ENCODE results near the gene FAM9A. TPM values are rescaled to one million over a fixed set of nuclear protein-coding genes. Genes with fewer than 3 reads are reported as not detected.

Gene FAM9A
- total RNA-seq, 1 experiment from 2014 or later, result not detected

- Histone ChIP-seq H3K9me3 (ENCODE audit: control insufficient read depth, low read depth, low read length) (no peaks in the 10 kb centered on the region), H2BK120ac (ENCODE audit: low read depth, low read length, poor library complexity, severe bottlenecking) (no peak overlapping the region), H2BK20ac (ENCODE audit: low read depth, low read length, poor library complexity, severe bottlenecking) (no peak overlapping the region), H2AFZ (ENCODE audit: low read length) (no peak overlapping the region), H2BK12ac (ENCODE audit: insufficient read length, low read depth, low read length) (no peak overlapping the region), H2BK5ac (ENCODE audit: insufficient read length, low read length) (no peak overlapping the region), H3K27ac (ENCODE audit: insufficient read length, low read depth, low read length) (no peak overlapping the region), H3K23me2 (ENCODE audit: insufficient read length, low read depth, low read length, poor library complexity, severe bottlenecking) (no peaks in the 10 kb centered on the region), H3K79me2 (ENCODE audit: insufficient read depth, low read length) (no peaks in the 10 kb centered on the region), H3K9ac (ENCODE audit: extremely low read depth, insufficient read length, low read length) (no peak overlapping the region), H3K27me3 (ENCODE audit: insufficient read depth, low read length) (no peaks in the 10 kb centered on the region), H3K4me2 (ENCODE audit: insufficient read depth, insufficient read length, low read length) (no peak overlapping the region), H3K56ac (ENCODE audit: insufficient read length, low read depth, low read length) (no peak overlapping the region), H3K14ac (ENCODE audit: insufficient read depth, low read length) (no peak overlapping the region), H3K18ac (ENCODE audit: insufficient read length, low read depth, low read length) (no peak overlapping the region), H3K79me1 (ENCODE audit: insufficient read depth, low read depth, low read length, poor library complexity, severe bottlenecking) (no peaks in the 10 kb centered on the region), H2BK15ac (ENCODE audit: low read depth, low read length) (no peak overlapping the region), H3K4ac (ENCODE audit: low read depth, low read length) (no peak overlapping the region), H4K8ac (replicated peaks; ENCODE audit: insufficient read length, low read depth, low read length) (no peak overlapping the region), H3K23ac (ENCODE audit: insufficient read length, low read depth, low read length) (no peak overlapping the region), H4K91ac (ENCODE audit: insufficient read length, low read depth, low read length) (no peak overlapping the region), H4K20me1 (ENCODE audit: control insufficient read depth, insufficient read depth, insufficient read length) (no peaks in the 10 kb centered on the region), H3K4me1 (ENCODE audit: insufficient read depth, low read length) (no peaks in the 10 kb centered on the region), H3T11ph (ENCODE audit: low read length) (no peak overlapping the region), H2AK5ac (ENCODE audit: insufficient read length, low read length) (no peak overlapping the region), H4K5ac (ENCODE audit: insufficient read length, low read depth, low read length) (no peak overlapping the region)
- TF ChIP-seq, protein P1, sequence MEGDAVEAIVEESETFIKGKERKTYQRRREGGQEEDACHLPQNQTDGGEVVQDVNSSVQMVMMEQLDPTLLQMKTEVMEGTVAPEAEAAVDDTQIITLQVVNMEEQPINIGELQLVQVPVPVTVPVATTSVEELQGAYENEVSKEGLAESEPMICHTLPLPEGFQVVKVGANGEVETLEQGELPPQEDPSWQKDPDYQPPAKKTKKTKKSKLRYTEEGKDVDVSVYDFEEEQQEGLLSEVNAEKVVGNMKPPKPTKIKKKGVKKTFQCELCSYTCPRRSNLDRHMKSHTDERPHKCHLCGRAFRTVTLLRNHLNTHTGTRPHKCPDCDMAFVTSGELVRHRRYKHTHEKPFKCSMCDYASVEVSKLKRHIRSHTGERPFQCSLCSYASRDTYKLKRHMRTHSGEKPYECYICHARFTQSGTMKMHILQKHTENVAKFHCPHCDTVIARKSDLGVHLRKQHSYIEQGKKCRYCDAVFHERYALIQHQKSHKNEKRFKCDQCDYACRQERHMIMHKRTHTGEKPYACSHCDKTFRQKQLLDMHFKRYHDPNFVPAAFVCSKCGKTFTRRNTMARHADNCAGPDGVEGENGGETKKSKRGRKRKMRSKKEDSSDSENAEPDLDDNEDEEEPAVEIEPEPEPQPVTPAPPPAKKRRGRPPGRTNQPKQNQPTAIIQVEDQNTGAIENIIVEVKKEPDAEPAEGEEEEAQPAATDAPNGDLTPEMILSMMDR (conservative IDR thresholded peaks at IDR 0.05), result no peak
- no peak overlapping the region for H3K27ac Mint-ChIP-seq
- H3K4me1 Mint-ChIP-seq, result peaks cover 0 to 3% of the 10 kb centered on the region in 2 experiments; a peak in 1 of 4 replicates
- H3K9me3 Mint-ChIP-seq, result peaks cover 0 to 4% of the 10 kb centered on the region in 2 experiments; a peak in 3 of 5 replicates
- no peak for DNase-seq
- H3K36me3 Mint-ChIP-seq (ENCODE audit: insufficient read depth in 1 of 3, low read depth in 3 of 3), result no peaks in the 10 kb centered on the region
- H3K27me3 Mint-ChIP-seq (ENCODE audit: low read depth), result peaks cover 3% of the 10 kb centered on the region; the same call in 1 of the 2 replicates
- no peak overlapping the region for H3K4me3 Mint-ChIP-seq
Measured at GRCh38 chrX:8749697-8750096, 51.5 kb downstream of the FAM9A start.
